COLO829 (cell line): Measurements from ENCODE around the gene MYORG.
A peak's percentile ranks its signal among the peaks of the same experiment; 100 is the strongest.

Source experiments
- DNase-seq: peaks from one replicate; pipeline ENCODE4 v3.0.0; 2012; ENCODE audit warnings: low spot score

MYORG gene

DNA sequence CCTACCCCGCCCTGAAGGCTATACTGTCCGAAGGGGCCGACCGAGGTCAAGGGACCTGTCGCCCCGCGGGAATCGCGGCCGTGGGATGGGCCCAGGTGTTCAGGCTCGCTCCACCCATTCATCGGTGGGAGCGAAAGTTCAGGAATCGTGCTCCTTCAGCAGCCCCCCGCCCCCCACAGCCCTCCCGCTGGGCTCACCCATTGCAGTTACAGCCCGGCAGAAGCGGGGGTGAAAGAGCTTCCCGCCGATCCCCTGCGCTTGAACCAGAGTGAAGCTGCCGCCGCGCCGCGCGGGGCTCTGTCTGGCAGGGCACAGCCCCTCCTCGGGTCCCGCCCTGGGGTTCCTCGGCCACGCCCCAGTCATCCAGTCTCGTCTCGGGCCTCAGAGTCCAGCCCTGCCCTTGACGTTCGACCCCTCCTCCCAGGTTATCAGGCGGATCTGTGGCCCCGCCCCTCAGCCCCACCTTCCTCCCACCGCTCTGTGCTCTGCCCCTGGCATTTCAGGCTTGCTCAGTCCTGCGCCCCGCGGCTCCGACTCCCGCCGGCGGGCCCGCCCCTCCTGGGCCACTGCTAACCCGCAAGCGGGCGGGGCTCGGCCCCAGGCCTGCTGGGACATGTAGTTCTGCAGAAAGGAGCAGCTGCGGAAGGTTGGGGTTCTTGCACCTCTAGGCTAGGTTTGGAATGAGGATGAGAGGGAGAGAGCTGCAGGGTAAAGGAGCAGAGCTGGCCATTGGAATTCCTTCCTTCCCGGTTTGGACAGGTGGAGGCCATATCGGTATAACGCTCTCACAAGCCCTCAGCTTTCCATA lies at the start of gene MYORG:
Gene MYORG, minus strand, starts transcription at position 303 of the 808 bp plus-strand sequence. CDS start 3,955 bp downstream, outside the sequence.
- peak; percentile 94 for DNase-seq

DNA sequence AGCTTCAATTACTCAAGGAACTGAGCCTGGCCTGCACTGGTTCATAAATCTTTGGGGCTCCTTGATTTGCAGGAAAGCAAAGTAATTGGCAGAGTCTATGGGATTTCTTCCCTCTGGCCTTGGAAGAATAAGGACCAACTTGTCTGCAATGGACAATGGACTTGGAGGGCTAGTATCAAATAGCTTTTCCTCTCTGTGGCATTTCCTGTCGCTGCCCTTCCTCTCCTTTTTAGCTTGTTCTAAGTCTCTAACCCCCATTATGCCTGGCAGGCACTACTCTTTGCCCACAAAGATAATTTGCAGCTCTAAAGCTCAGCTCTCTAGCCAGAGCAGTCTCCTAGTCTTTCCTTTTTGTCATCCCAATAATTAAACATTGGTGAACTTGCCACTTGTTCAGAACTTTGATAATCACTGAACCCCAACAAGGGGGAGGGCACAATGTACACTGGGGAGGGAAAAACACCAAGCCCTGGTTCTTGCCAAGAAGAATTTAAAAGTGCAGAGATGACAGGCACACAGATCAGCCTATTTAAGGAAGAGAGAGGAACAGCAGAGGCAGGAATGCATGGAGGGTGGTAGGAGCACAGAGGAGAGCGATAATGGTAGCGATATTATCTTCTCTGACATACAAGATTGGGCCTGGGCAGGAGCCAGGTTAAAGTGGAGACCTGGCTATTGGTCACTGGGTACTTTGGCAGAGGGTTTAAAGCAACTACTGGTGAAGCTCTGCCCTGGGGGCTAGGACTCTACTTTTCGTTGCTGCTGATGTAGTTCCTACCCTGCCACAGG lies 43.2 kb upstream of the MYORG start:
- DNase-seq = peak; percentile 57

DNA sequence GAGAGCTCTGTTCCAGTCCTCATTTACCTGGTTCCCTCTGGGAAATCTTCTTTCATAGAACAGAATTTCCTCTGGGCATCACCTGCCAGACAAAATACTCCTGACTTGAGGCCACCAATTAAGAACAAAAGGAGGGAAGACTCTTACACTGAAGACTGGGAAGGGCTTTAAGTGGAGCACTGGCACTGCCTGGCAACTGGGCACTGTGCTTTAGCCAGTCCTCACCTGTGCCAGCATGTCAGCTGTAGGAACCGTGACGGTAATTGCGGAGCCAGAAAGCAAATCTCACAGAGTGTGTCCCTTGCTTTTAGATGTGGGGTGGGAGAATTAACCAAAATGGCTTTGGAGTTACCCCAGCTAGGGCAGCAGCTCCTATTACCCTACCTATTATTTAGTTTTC lies 41.0 kb upstream of the MYORG start:
- DNase-seq = no peak

- DNase-seq = peak; percentile 77
These were observed 36.6 kb upstream of the MYORG start for GRCh38 chr9:34413231-34413852.

DNA sequence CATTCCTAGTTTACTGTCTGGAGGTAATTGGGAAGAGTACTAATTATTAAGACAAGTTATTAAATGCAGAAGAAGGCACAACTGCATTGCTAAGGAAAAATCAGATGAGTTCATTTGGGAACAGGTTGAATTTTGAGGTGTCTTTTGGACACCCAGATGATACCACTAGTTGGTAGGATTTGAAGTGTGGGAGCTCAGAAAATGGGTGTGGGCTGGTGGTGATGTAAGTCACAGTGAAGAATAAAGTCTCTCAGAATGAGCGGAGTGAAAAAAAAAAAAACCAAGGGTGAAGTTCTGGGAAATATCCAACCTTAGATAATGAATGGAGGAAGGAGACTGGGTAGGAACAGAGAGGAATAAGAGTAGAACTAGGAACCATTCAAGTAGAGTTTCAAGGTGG lies 35.6 kb upstream of the MYORG start:
- no peak for DNase-seq

GRCh38 chr9:34409154-34409553 lies 32.5 kb upstream of the MYORG start:
- DNase-seq = no peak

DNA sequence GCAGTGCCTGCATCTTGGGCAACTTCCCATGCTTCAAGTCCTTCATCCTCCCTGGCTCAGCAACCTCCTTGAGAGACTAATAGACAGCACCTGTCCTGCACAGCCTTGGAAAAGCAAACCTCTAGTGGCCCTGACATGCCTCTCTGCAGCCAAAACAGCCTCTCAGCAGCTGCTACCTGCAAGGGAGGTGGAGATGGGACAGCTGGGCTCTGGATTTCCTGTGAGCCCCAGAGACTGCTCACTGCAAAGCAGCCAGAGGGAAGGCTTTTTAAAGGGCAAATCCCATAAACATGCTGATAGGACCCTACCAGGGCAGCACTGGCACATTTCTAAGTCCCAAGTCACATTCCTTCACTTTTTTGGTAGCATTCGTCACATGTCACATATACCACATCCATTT lies 31.5 kb upstream of the MYORG start:
- DNase-seq = no peak

GRCh38 chr9:34406219-34406618 lies 29.5 kb upstream of the MYORG start:
- DNase-seq = no peak

GRCh38 chr9:34405719-34406118 lies 29.0 kb upstream of the MYORG start:
- DNase-seq = no peak

DNA sequence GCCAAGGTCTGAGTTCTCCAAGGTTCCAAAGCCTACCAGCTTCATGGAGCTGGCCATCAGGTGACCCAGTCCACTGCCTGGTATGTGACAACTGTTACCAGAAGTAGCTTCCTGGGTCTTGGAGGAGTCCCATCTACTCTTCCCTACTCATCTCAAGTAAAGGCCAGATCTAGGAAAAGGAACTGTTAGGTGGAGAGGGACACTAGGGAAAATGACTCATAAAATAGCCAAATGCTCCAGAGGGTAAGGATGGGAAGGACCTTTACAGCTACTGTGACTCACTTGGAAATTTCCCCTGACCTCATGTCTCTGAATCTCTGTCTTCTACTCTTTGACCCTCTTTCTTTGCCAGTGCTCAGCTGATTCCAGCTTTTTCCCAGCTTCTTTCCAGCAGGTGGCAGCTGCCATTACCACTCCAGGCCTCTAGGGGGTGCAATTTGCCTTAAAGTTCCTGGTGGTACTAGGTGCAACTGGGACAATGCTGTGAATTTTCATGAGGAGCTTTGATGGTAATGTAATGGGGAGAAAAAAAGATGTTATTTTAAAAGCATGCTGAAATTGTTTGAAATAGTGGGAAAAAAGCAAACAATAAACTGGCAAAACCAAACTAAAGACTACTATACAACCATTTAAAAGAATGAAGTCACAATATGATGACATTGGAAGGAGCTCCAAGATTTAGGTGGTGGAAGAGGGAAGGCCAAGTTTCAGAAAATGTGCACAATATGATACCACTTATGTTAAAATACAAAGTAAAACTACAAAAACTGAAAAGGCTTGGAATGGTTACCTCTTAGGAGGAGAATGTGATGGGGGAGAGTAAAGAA lies 27.1 kb upstream of the MYORG start:
- peak; percentile 85 for DNase-seq

DNA sequence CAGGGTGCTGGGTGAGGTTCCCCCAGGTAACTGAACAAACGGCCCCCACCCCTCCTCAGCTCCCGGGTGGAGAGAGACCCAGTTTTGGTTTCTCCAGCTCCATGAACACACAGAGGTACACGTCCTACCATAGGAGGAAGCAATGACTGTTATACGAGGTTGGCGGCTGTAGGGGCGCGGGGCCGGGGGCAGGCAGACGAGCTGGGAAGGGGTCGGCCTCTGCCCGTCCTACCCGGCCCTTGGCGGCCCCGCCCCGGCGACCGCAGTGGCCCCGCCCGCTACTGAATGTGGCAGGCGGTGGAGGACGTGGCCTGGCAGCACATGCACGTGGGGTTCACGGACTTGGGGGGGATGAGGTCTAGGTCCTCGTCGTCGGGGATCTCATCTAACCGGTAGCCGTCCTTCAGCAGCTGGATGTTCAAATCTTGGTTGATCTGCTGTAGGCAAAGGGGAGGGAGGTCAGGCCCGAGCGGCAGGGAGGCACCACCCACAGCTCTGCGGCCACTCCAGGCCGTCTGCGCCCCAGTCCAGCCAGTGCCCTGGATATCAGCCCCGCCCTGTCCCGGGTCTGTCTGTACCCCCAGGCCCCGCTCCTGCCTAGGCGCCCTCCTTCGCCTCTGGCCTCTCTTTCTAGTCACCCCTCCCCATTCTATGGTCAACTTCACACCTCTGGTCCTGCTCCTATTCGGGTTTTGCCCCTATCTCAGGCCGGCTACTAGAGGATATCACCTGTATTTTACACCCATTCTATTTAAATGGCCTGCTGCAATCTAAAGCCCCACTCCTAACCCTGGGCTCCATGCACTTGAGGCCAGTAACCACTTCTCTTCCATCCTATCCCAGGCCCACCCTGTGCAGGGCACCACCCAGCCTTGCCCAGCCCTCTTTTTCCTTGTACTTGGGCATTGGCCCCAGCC lies 24.2 kb upstream of the MYORG start:
- no peak for DNase-seq

DNA sequence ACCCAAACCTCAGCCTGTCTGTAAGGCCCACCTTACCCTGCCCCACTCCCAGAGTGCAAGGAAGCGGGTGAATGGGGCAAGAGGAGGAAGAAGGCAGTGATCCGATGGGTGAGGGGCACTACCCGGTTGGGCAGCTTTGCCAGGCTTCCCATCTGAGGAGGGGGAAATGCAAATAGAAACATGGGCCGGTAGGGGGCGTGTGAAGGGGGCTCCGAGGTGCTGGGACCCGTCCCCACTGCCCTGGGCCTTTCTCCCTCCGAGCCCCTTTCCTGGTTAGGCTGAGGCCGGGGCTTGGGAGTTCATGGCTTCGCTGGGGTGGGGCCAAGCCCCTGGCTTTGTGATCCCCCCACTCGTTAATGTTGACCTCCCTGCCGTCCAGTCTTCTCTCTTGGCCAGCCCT lies 23.6 kb upstream of the MYORG start:
- DNase-seq = no peak

- no peak for DNase-seq
These were observed 23.0 kb upstream of the MYORG start for GRCh38 chr9:34399729-34400128.

- DNase-seq = no peak
These were observed 22.2 kb upstream of the MYORG start for GRCh38 chr9:34398875-34399274.

- no peak for DNase-seq
These were observed 19.8 kb upstream of the MYORG start for GRCh38 chr9:34396276-34397214.

DNA sequence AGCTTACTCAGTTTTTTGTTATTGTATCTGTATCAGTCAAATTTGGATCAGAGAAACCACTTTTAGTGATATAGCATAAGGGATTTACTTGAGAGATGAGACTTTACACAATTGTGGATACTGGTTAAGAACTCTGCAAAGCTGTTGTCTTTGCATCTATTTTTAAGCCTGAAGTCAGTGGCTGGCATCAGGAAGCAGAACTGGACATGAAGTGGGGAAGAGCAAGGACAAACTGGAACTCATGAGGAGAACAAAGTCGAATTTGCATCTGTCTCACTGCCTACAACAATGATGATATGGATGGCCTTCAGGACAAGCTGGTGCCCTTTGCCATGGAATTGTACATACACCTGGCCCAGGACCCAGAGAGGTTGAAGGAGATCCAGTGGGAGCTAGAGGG lies 15.8 kb upstream of the MYORG start:
- DNase-seq = no peak

GRCh38 chr9:34387239-34387638 lies 10.5 kb upstream of the MYORG start:
- no peak for DNase-seq

- DNase-seq = no peak
These were observed 10.0 kb upstream of the MYORG start for GRCh38 chr9:34386656-34387055.

GRCh38 chr9:34385561-34386230 lies 9.0 kb upstream of the MYORG start:
- DNase-seq = no peak
